Stimulated activated CD4-positive, alpha-beta T cell treated with anti-CD3 and anti-CD28 coated beads, Interleukin-4, amount 100 ng/mL, for 1 hour (primary cell): ENCODE results near the gene CNPY1.

Source experiments
- DNase-seq: peaks from one replicate; pipeline ENCODE4 v3.0.0-alpha.2; 2020

Gene CNPY1

GRCh38 chr7:155509725-155510551 lies 36.4 kb downstream of the CNPY1 start:
- DNase-seq = no peak

DNA sequence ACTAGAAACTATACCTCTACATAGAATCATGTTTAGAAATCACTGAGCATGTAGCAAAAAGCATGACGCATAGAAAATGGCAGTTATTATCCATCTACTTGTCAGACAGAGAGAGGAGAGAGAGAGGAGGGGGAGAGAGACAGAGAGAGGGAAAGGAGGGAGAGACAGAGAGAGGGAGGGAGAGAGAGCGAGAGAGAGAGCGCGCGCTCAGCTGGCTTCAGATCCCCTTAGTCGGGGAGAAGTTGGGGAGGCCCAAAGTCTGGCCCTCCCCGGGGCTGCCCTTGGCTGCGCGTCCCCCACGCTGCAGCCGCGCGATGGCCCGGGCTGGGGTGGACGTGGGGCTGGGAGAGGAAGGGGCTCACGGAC lies 37.0 kb downstream of the CNPY1 start:
- DNase-seq = no peak

- no peak for DNase-seq
Measured at GRCh38 chr7:155508376-155509358, 37.7 kb downstream of the CNPY1 start.

- no peak for DNase-seq
Measured at GRCh38 chr7:155507576-155507975, 38.8 kb downstream of the CNPY1 start.

- no peak for DNase-seq
Measured at GRCh38 chr7:155506854-155507337, 39.5 kb downstream of the CNPY1 start.

DNA sequence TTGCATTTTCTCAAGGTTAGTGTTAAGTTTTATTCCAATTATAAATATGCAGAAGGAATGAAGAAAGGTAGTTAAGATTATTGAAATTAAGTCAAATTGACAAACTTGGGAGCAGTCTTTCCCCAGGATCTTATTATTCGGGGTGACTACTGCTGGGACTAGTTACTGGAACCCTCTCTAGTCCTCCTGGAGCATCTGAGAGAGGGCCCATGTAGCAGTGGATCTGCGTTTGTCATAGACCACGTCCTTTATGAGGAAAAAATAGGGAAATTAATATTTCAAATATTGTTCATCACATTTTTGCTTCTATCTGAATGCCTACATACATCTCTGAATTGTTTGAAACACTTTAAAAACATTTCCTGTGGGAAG lies 41.0 kb downstream of the CNPY1 start:
- DNase-seq = no peak

- no peak for DNase-seq
Measured at GRCh38 chr7:155497149-155497901, 49.0 kb downstream of the CNPY1 start.

GRCh38 chr7:155496267-155497005 lies 49.9 kb downstream of the CNPY1 start:
- DNase-seq = no peak

- DNase-seq = no peak
Measured at GRCh38 chr7:155495440-155496248, 50.7 kb downstream of the CNPY1 start.

- no peak for DNase-seq
Measured at GRCh38 chr7:155494551-155494950, 51.8 kb downstream of the CNPY1 start.

GRCh38 chr7:155493744-155494538 lies 52.4 kb downstream of the CNPY1 start:
- DNase-seq = no peak

- no peak for DNase-seq
Measured at GRCh38 chr7:155491812-155492211, 54.5 kb downstream of the CNPY1 start.

DNA sequence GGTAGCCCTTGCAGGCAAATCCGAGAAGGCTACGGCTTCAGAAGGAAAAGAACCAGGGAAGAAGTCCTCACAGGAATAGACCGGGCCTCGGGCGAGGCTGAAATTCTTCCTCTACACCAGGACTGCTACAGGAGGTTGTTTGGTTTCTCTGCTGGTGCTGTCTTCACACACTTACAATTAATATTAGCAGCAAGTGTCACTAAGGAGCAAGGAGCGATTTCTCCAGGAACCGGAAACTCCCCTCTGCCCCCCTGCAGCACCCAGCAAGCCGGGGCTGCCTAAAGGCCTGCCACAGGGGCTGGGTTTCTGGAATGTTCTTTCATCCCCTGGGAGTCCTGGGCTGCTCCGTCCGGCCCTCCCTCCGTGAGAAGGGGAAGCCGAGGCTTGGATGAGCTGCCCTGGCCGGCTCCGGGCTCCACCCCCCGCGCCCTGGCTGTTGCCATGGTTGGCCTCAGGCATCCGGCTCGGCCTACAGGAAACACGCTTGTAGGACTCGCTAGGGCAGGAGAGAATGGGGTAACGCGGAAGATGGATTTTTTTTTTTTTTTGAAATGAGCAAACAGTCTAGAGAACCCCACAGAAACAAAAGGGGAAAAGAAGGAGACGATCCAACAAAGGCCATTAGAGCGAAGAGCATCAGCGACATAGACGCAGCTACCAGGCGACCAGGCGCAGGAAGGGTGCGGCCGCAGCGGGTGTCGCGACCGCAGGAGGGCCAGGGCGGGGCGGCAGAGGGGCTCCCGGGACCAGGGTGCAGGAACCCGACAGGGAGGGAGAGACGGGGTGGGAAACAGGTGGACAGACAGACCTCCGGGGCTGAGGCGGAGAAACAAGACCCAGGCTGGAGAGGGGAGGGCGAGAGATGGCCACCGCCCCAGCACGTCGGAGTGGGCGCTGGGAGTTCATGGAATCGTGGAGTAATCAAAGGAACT lies 55.4 kb downstream of the CNPY1 start:
- peak; percentile 35 for DNase-seq

DNA sequence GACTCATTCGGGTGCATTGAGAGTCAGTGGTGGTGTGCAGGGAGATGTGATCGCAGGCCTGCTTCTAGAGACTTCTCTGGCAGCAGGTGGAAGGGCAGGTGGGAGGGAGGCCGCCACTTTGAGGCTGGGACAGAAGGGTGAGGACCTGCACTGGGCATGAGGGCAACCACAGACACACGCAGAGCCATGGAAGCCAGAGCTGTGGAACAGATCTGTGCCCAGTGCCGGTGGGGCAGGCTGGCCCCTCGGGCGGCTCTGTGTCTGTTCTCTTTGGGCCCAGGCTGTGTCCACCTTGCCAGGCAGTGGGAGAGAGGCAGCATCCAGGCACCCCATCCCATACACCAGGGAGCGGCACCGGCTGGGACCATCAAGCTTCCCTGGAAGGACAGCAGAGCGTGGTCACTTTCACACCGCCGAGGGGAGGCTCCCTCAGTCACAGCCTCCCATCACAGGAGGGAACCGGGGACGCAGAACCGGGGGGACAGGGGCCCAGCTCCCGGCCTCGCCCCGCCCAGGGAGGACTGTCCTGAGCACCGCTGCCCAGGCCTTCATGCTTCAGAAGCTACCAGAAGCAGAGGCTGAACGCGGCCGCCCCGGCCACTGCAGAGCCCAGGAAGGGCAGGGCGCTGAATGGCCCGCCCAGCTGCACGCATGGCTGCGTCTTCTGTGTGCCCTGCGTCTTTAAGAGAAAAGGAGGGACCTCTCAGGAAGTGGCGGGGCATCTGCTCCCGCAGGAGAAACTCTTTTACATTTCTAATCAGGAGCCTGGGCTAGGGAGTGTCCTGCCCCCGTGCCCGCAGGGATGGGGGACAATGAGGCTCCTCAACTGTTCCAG lies 56.3 kb downstream of the CNPY1 start:
- DNase-seq = no peak

DNA sequence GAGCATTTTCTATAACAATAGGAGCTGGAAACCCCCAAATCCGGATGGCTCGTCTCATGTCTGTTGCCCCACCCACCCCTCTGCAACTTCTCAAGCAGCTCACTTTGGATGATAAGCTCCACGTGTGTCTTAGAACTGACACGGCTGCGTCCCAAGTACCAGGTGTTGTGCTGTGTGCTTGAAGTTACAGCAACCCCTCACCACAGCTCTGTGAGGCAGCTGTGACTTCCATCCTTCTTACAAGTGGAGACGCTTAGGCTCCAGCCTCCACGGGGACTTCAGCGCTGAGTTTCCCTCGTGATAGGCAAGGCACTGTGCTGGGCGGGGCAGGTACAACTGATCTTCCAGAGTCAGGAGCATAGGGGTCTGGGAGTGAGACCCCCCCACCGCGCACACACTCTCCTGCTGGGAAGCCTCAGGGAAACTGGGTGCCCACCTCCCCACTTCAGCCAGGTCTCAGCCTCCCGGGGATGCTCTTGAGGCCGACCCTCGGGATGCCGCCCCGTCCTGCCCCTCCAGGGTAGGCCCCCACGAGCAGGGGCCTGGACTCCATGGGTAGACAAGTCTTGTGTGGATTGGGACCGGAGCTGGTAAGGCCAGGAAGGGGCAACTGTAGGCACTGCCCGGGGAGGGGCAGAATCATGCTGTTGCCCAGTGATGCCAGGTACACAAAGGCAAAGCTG lies 57.1 kb downstream of the CNPY1 start:
- no peak for DNase-seq

GRCh38 chr7:155488483-155489127 lies 57.8 kb downstream of the CNPY1 start:
- no peak for DNase-seq
